WTC11 (cell line): ENCODE results near the gene OR4P4. TPM values are rescaled to one million over a fixed set of nuclear protein-coding genes. Genes with fewer than 3 reads are reported as not detected.

Experiments used
- ATAC-seq: fragments of 200-7000 bp; cut with Tn5 transposase; 2 replicates; pipeline ENCODE4 v1.10.0; 2021; ENCODE audit warnings: mild to moderate bottlenecking, moderate library complexity
- CTCF ChIA-PET: fragments of 300-600 bp; sonication (Branson Sonifier 250); formaldehyde crosslinking; loops from one replicate; lab custom pipeline; 2021; ENCODE audit warnings: antibody characterized with exemption; lab: Charles Lee
- POLR2A ChIA-PET: fragments of 350-600 bp; sonication (Branson Sonifier 250); formaldehyde crosslinking; loops from one replicate; lab custom pipeline; 2021; ENCODE audit warnings: antibody characterized with exemption; lab: Charles Lee
- DNase-seq: peaks from one replicate; pipeline ENCODE4 v3.0.0; 2021; ENCODE audit warnings: low spot score
- H3K27ac Mint-ChIP-seq: 2 replicates; pipeline ENCODE4 v1.8.0; 2021; ENCODE audit warnings: mixed read lengths
- H3K27me3 Mint-ChIP-seq: 2 replicates; pipeline ENCODE4 v1.8.0; 2021; ENCODE audit warnings: low read depth, mild to moderate bottlenecking, moderate library complexity, mixed read lengths
- H3K36me3 Mint-ChIP-seq: 2 replicates; pipeline ENCODE4 v1.8.0; 2021; ENCODE audit warnings: mixed read lengths
- H3K4me1 Mint-ChIP-seq: 2 replicates; pipeline ENCODE4 v1.8.0; 2022; ENCODE audit warnings: mixed read lengths
- H3K4me3 Mint-ChIP-seq: 2 replicates; pipeline ENCODE4 v1.8.0; 2021; ENCODE audit warnings: mild to moderate bottlenecking, moderate library complexity, mixed read lengths
- H3K9me3 Mint-ChIP-seq: 2 replicates; pipeline ENCODE4 v1.8.0; 2021; ENCODE audit warnings: mixed read lengths
- ATF6 ChIP-seq: sonication (generic); formaldehyde crosslinking; IDR thresholded peaks from 2 replicates; pipeline ENCODE4 v1.8.1; 2023; ENCODE audit warnings: mild to moderate bottlenecking, missing genetic modification reagents
- ELF4 ChIP-seq: sonication (generic); formaldehyde crosslinking; IDR thresholded peaks from 2 replicates; pipeline ENCODE4 v1.8.1; 2022; ENCODE audit warnings: low read depth, mild to moderate bottlenecking, moderate library complexity, missing genetic modification reagents
- ESRRA ChIP-seq: sonication (generic); formaldehyde crosslinking; IDR thresholded peaks from 2 replicates; pipeline ENCODE4 v1.8.1; 2022; ENCODE audit warnings: mild to moderate bottlenecking, missing genetic modification reagents, borderline replicate concordance
- FOXK1 ChIP-seq: sonication (generic); formaldehyde crosslinking; IDR thresholded peaks from 2 replicates; pipeline ENCODE4 v1.8.0; 2022; ENCODE audit warnings: mild to moderate bottlenecking, moderate library complexity, missing genetic modification reagents
- FOXP1 ChIP-seq: sonication (generic); formaldehyde crosslinking; IDR thresholded peaks from 2 replicates; pipeline ENCODE4 v1.8.0; 2022; ENCODE audit warnings: missing genetic modification reagents, mild to moderate bottlenecking, moderate library complexity, borderline replicate concordance
- MXD4 ChIP-seq: fragments of 250-450 bp; sonication (Bioruptor Pico); IDR thresholded peaks from 2 replicates; pipeline ENCODE4 v1.8.0; 2021; ENCODE audit warnings: mild to moderate bottlenecking, moderate library complexity, borderline replicate concordance
- ZMAT4 ChIP-seq: fragments of 250-450 bp; sonication (Bioruptor Pico); IDR thresholded peaks from 2 replicates; pipeline ENCODE4 v1.9.0; 2021; ENCODE audit warnings: mild to moderate bottlenecking
- ZNF232 ChIP-seq: sonication (generic); formaldehyde crosslinking; IDR thresholded peaks from 2 replicates; pipeline ENCODE4 v1.8.0; 2022; ENCODE audit warnings: mild to moderate bottlenecking, missing genetic modification reagents
- total RNA-seq: library from RNA; stranded (reverse); gene quantifications from 3 replicates; pipeline ENCODE4 v1.2.3, GENCODE V29; 2021

The OR4P4 gene
- total RNA-seq, 1 experiment from 2014 or later: not detected

GRCh38 chr11:55673860-55674259 lies 38.9 kb downstream of the OR4P4 start:
- Mint-ChIP-seq H3K27me3 (peaks cover under 1% of the 10 kb centered on the region), H3K27ac (no peak overlapping the region), H3K9me3 (peaks cover 71% of the 10 kb centered on the region), H3K4me3 (no peak overlapping the region), H3K36me3 (peaks cover 41% of the 10 kb centered on the region), H3K4me1 (no peaks in the 10 kb centered on the region)
- POLR2A ChIA-PET: no interaction called here
- no peak for TF ChIP-seq ZNF232 (CRISPR knock-in tag)
- no peak for TF ChIP-seq ESRRA (CRISPR knock-in tag)
- no peak for TF ChIP-seq FOXP1
- TF ChIP-seq ATF6 (CRISPR knock-in tag): no peak
- TF ChIP-seq ELF4 (CRISPR knock-in tag): no peak
- TF ChIP-seq FOXK1 (CRISPR knock-in tag): no peak
- TF ChIP-seq MXD4 (CRISPR knock-in tag): no peak
- no peak for TF ChIP-seq ZMAT4
- ATAC-seq: no peak
- CTCF ChIA-PET: no interaction called here
- DNase-seq: no peak

Other genes with a start within 250 kb of the OR4P4 start
- not detected in 3 replicates for gene OR4C15, start 80.6 kb upstream of the OR4P4 start, total RNA-seq
- not detected in 3 replicates for gene OR4C16, start 63.0 kb upstream of the OR4P4 start, total RNA-seq
- not detected in 3 replicates for gene OR4C11, start 27.5 kb upstream of the OR4P4 start, total RNA-seq
- gene OR4S2, start 13.2 kb downstream of the OR4P4 start, total RNA-seq: not detected in 3 replicates
- not detected in 3 replicates for gene OR4C6, start 27.1 kb downstream of the OR4P4 start, total RNA-seq
- not detected in 3 replicates for gene OR5D13, start 138.3 kb downstream of the OR4P4 start, total RNA-seq
- gene OR5D14, start 160.4 kb downstream of the OR4P4 start, total RNA-seq: not detected in 3 replicates
- gene OR5L1, start 176.3 kb downstream of the OR4P4 start, total RNA-seq: not detected in 3 replicates
- gene OR5D18, start 184.5 kb downstream of the OR4P4 start, total RNA-seq: not detected in 3 replicates
- not detected in 3 replicates for gene OR5L2, start 192.1 kb downstream of the OR4P4 start, total RNA-seq
- not detected in 3 replicates for gene OR5D16, start 203.6 kb downstream of the OR4P4 start, total RNA-seq
- gene TRIM51, start 248.2 kb downstream of the OR4P4 start, total RNA-seq: not detected in 3 replicates